Measurements from ENCODE around the gene KLHL8. TPM values are rescaled to one million over a fixed set of nuclear protein-coding genes. Genes with fewer than 3 reads are reported as not detected.

The KLHL8 gene
- total and polyA plus RNA-seq, 2 donors (not counting 3 experiments of a cell fraction or from before 2014, with no cell fraction given), result 1.7 to 9.0 TPM

GRCh38 chr4:87180767-87181166, 39.7 kb downstream of the KLHL8 start:
- DNase-seq (ENCODE audit: low read depth, low spot score), result no peak
- no peaks in the 10 kb centered on the region for H3K79me2 ChIP-seq (ENCODE audit: control insufficient read depth, insufficient read depth, low read length)
- no peaks in the 10 kb centered on the region for H3K27me3 ChIP-seq (ENCODE audit: control insufficient read depth in 2 of 2, insufficient read depth in 2 of 2, low read length in 2 of 2)
- no TSS peak for BruUV-seq (replicated peaks)
- H3K4me2 ChIP-seq (ENCODE audit: insufficient read depth, low read length), result no peak overlapping the region
- no peaks in the 10 kb centered on the region for H4K20me1 ChIP-seq (replicated peaks; ENCODE audit: control insufficient read depth, extremely low read depth, insufficient read depth, low read length)
- CTCF ChIA-PET, result interaction anchor here (1.8 kb wide), 1 partner anchor 30 kb away, joined by 5 read pairs; no protein-coding TSS in a partner anchor
- no peak overlapping the region for H3K9ac ChIP-seq (replicated peaks; ENCODE audit: extremely low read depth, insufficient read depth, low read length)
- no peak overlapping the region for H3K4me3 ChIP-seq (replicated peaks in 1 of 3; ENCODE audit: insufficient read depth in 1 of 3, low read depth in 1 of 3, low read length in 3 of 3)
- no peak for FAIRE-seq
- no peak overlapping the region for H3K27ac ChIP-seq (ENCODE audit: insufficient read depth, low read depth, low read length)
- no peaks in the 10 kb centered on the region for H3K9me3 ChIP-seq (replicated peaks; ENCODE audit: control insufficient read depth, insufficient read depth, low read length)
- no peak overlapping the region for H2AFZ ChIP-seq (ENCODE audit: low read depth, low read length)
- intact Hi-C loops (cut with micrococcal nuclease), result no loop called here
- H3K9me1 ChIP-seq (replicated peaks; ENCODE audit: control insufficient read depth, extremely low read depth, insufficient read depth, low read length), result no peaks in the 10 kb centered on the region
- dilution Hi-C loops (cut with MboI; ENCODE audit: extremely low pct_ligation_motif_present, low sequenced_read_pairs), result no loop called here
- POLR2A ChIA-PET, result no interaction called here
- H3K36me3 ChIP-seq (ENCODE audit: control insufficient read depth in 2 of 2, extremely low read depth in 1 of 2, insufficient read depth in 2 of 2, low read length in 2 of 2), result no peaks in the 10 kb centered on the region
- TF ChIP-seq, protein P1, sequence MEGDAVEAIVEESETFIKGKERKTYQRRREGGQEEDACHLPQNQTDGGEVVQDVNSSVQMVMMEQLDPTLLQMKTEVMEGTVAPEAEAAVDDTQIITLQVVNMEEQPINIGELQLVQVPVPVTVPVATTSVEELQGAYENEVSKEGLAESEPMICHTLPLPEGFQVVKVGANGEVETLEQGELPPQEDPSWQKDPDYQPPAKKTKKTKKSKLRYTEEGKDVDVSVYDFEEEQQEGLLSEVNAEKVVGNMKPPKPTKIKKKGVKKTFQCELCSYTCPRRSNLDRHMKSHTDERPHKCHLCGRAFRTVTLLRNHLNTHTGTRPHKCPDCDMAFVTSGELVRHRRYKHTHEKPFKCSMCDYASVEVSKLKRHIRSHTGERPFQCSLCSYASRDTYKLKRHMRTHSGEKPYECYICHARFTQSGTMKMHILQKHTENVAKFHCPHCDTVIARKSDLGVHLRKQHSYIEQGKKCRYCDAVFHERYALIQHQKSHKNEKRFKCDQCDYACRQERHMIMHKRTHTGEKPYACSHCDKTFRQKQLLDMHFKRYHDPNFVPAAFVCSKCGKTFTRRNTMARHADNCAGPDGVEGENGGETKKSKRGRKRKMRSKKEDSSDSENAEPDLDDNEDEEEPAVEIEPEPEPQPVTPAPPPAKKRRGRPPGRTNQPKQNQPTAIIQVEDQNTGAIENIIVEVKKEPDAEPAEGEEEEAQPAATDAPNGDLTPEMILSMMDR (IDR thresholded peaks at IDR 0.05; ENCODE audit: extremely low read depth in 1 of 2, insufficient read depth in 1 of 2, low read depth in 1 of 2, low read length in 2 of 2), result no peak
- TF ChIP-seq GATA2 (IDR thresholded peaks at IDR 0.05; ENCODE audit: insufficient read depth, insufficient read length, low read depth, low read length), result no peak
- no peak for TF ChIP-seq MYC (IDR thresholded peaks at IDR 0.05; ENCODE audit: low read depth, low read length)
- no peak for TF ChIP-seq JUN (IDR thresholded peaks at IDR 0.05; ENCODE audit: borderline replicate concordance, insufficient read depth, insufficient read length, low read depth)
- no peak for TF ChIP-seq EZH2 (IDR thresholded peaks at IDR 0.05; ENCODE audit: borderline replicate concordance, low read depth, low read length, severe bottlenecking)
- no peak for TF ChIP-seq FOS (IDR thresholded peaks at IDR 0.05; ENCODE audit: borderline replicate concordance, insufficient read depth, low read length)
- no peak for TF ChIP-seq MAX (IDR thresholded peaks at IDR 0.05; ENCODE audit: insufficient read depth, insufficient read length)
- TF ChIP-seq POLR2A (IDR thresholded peaks at IDR 0.05; ENCODE audit: low read depth, low read length), result no peak
- no peaks in the 10 kb centered on the region for H3K4me1 ChIP-seq (ENCODE audit: control insufficient read depth, extremely low read depth, insufficient read depth, low read length)
